Neural progenitor cell (in vitro differentiated cells): ENCODE data around the gene PTPRN2. TPM values are rescaled to one million over a fixed set of nuclear protein-coding genes. Genes with fewer than 3 reads are reported as not detected.
A peak's percentile ranks its signal among the peaks of the same experiment; 100 is the strongest.

Source experiments
- DNase-seq: peaks from one replicate; pipeline ENCODE4 v3.0.0-alpha.2; 2016; ENCODE audit warnings: low spot score
- H2AFZ ChIP-seq: fragments of 200-600 bp; sonication (generic); replicated peaks from 2 replicates; pipeline ENCODE4 v1.6.1; 2016; ENCODE audit warnings: antibody characterized with exemption
- H3F3A ChIP-seq: fragments of 200-600 bp; sonication (generic); 2 replicates; pipeline ENCODE4 v1.6.1; 2016; ENCODE audit warnings: antibody characterized with exemption, low read depth
- H3K27ac ChIP-seq: fragments of 200-600 bp; sonication (generic); 2 replicates; pipeline ENCODE4 v1.5.1; 2016; ENCODE audit warnings: mild to moderate bottlenecking
- H3K27me3 ChIP-seq: fragments of 200-600 bp; sonication (generic); 2 replicates; pipeline ENCODE4 v1.6.1; 2016; ENCODE audit warnings: mild to moderate bottlenecking, moderate library complexity
- H3K36me3 ChIP-seq: fragments of 200-600 bp; sonication (generic); 2 replicates; pipeline ENCODE4 v1.5.1; 2016
- H3K4me1 ChIP-seq: fragments of 200-600 bp; sonication (generic); 2 replicates; pipeline ENCODE4 v1.6.1; 2016; ENCODE audit warnings: mixed run types
- H3K4me2 ChIP-seq: fragments of 200-600 bp; sonication (generic); 2 replicates; pipeline ENCODE4 v1.6.1; 2016
- H3K4me3 ChIP-seq: fragments of 200-600 bp; sonication (generic); 2 replicates; pipeline ENCODE4 v1.5.1; 2016
- H3K79me2 ChIP-seq: fragments of 200-600 bp; sonication (generic); 2 replicates; pipeline ENCODE4 v1.6.1; 2016; ENCODE audit warnings: low read depth
- H3K9ac ChIP-seq: fragments of 200-600 bp; sonication (generic); 2 replicates; pipeline ENCODE4 v1.6.1; 2016
- H3K9me3 ChIP-seq: fragments of 200-600 bp; sonication (generic); 2 replicates; pipeline ENCODE4 v1.5.1; 2016; ENCODE audit warnings: low read depth
- H4K20me1 ChIP-seq: fragments of 200-600 bp; sonication (generic); 2 replicates; pipeline ENCODE4 v1.6.1; 2016; ENCODE audit warnings: low read depth
- H3K27ac Mint-ChIP-seq: 3 replicates; pipeline ENCODE4 v1.8.0; 2021; ENCODE audit warnings: mixed read lengths
- H3K27me3 Mint-ChIP-seq: 2 replicates; pipeline ENCODE4 v1.8.0; 2022; ENCODE audit warnings: low read depth, mild to moderate bottlenecking, inconsistent platforms, moderate library complexity, mixed read lengths; ENCODE audit not compliant: insufficient read depth
- H3K36me3 Mint-ChIP-seq: 3 replicates; pipeline ENCODE4 v1.8.0; 2021; ENCODE audit warnings: mixed read lengths
- H3K4me1 Mint-ChIP-seq: 3 replicates; pipeline ENCODE4 v1.8.0; 2021; ENCODE audit warnings: mixed read lengths
- H3K4me3 Mint-ChIP-seq: 3 replicates; pipeline ENCODE4 v1.8.0; 2021; ENCODE audit warnings: mild to moderate bottlenecking, moderate library complexity, mixed read lengths
- H3K9me3 Mint-ChIP-seq: 3 replicates; pipeline ENCODE4 v1.8.0; 2020; ENCODE audit warnings: mixed read lengths
- CTCF ChIP-seq: fragments of 200-600 bp; sonication (generic); IDR thresholded peaks from 2 replicates; pipeline ENCODE4 v1.5.1; 2017; ENCODE audit warnings: antibody characterized with exemption, mild to moderate bottlenecking
- EZH2 ChIP-seq: fragments of 200-600 bp; sonication (generic); IDR thresholded peaks from 2 replicates; pipeline ENCODE4 v1.6.1; 2017; ENCODE audit warnings: antibody characterized with exemption, mild to moderate bottlenecking, moderate library complexity
- EZH2phosphoT487 ChIP-seq: fragments of 200-600 bp; sonication (generic); IDR thresholded peaks from 2 replicates; pipeline ENCODE4 v1.6.1; 2017; ENCODE audit warnings: antibody characterized with exemption
- total RNA-seq: library from RNA; depleted of rRNA; stranded (reverse); fragments of >200 nt; gene quantifications from 2 replicates; pipeline ENCODE4 v1.2.3, GENCODE V29; 2015; ENCODE audit warnings: low replicate concordance

PTPRN2 gene
- total RNA-seq, 1 donor from 2014 or later = 3.0 TPM

- no peaks in the 10 kb centered on the region for H3K4me1 Mint-ChIP-seq
- Histone ChIP-seq H3K4me1 (no peaks in the 10 kb centered on the region), H2AFZ (no peak overlapping the region), H4K20me1 (no peaks in the 10 kb centered on the region), H3K36me3 (no peaks in the 10 kb centered on the region), H3K79me2 (no peaks in the 10 kb centered on the region), H3K4me3 (no peak overlapping the region), H3F3A (no peaks in the 10 kb centered on the region), H3K27ac (no peak overlapping the region), H3K9ac (no peak overlapping the region), H3K4me2 (no peak overlapping the region), H3K27me3 (no peaks in the 10 kb centered on the region), H3K9me3 (no peaks in the 10 kb centered on the region)
- peaks cover 6% of the 10 kb centered on the region for H3K27me3 Mint-ChIP-seq
- H3K36me3 Mint-ChIP-seq = peaks cover 6% of the 10 kb centered on the region
- H3K27ac Mint-ChIP-seq = no peak overlapping the region
- peaks cover 32% of the 10 kb centered on the region for H3K9me3 Mint-ChIP-seq
- TF ChIP-seq CTCF (no peak), EZH2 (no peak), EZH2phosphoT487 (no peak)
- peak overlapping the region; percentile 48 for H3K4me3 Mint-ChIP-seq
- DNase-seq = no peak
Observed at GRCh38 chr7:158124671-158125079, 462.9 kb downstream of the PTPRN2 start.

- no peaks in the 10 kb centered on the region for H3K27me3 ChIP-seq
- H3K27ac ChIP-seq = no peak overlapping the region
- no peak overlapping the region for H3K9ac ChIP-seq
- no peak overlapping the region for H3K4me2 ChIP-seq
- no peaks in the 10 kb centered on the region for H3K36me3 ChIP-seq
- H2AFZ ChIP-seq = no peak overlapping the region
- H3F3A ChIP-seq = no peaks in the 10 kb centered on the region
- no peaks in the 10 kb centered on the region for H3K4me1 ChIP-seq
- Mint-ChIP-seq H3K9me3 (peaks cover 32% of the 10 kb centered on the region), H3K36me3 (peaks cover 6% of the 10 kb centered on the region), H3K27me3 (peaks cover 6% of the 10 kb centered on the region), H3K4me1 (no peaks in the 10 kb centered on the region), H3K4me3 (no peak overlapping the region), H3K27ac (no peak overlapping the region)
- no peak for DNase-seq
- no peak overlapping the region for H3K4me3 ChIP-seq
- H4K20me1 ChIP-seq = no peaks in the 10 kb centered on the region
- TF ChIP-seq EZH2 = no peak
- TF ChIP-seq CTCF = no peak
- TF ChIP-seq EZH2phosphoT487 = no peak
- H3K79me2 ChIP-seq = no peaks in the 10 kb centered on the region
- peaks cover under 1% of the 10 kb centered on the region for H3K9me3 ChIP-seq
Observed at GRCh38 chr7:158123753-158124152, 463.9 kb downstream of the PTPRN2 start.

- H2AFZ ChIP-seq = no peak overlapping the region
- no peak for DNase-seq
- Mint-ChIP-seq H3K36me3 (peaks cover 6% of the 10 kb centered on the region), H3K4me3 (no peak overlapping the region), H3K4me1 (no peaks in the 10 kb centered on the region), H3K27me3 (peaks cover 6% of the 10 kb centered on the region), H3K27ac (no peak overlapping the region), H3K9me3 (peaks cover 32% of the 10 kb centered on the region)
- no peaks in the 10 kb centered on the region for H3K27me3 ChIP-seq
- no peak overlapping the region for H3K4me2 ChIP-seq
- no peak overlapping the region for H3K27ac ChIP-seq
- no peaks in the 10 kb centered on the region for H3F3A ChIP-seq
- peaks cover 6% of the 10 kb centered on the region for H3K9me3 ChIP-seq
- no peak for TF ChIP-seq CTCF
- no peak for TF ChIP-seq EZH2
- no peak for TF ChIP-seq EZH2phosphoT487
- H3K4me1 ChIP-seq = no peaks in the 10 kb centered on the region
- H3K9ac ChIP-seq = no peak overlapping the region
- H3K79me2 ChIP-seq = no peaks in the 10 kb centered on the region
- H3K4me3 ChIP-seq = no peak overlapping the region
- peaks cover 2% of the 10 kb centered on the region for H3K36me3 ChIP-seq
- H4K20me1 ChIP-seq = no peaks in the 10 kb centered on the region
Observed at GRCh38 chr7:158123214-158123613, 464.4 kb downstream of the PTPRN2 start.
